Measurements from ENCODE around the gene HPSE2.

The HPSE2 gene

GRCh38 chr10:98916526-98917125 lies 319.0 kb downstream of the HPSE2 start:
- H3K4me2 ChIP-seq (ENCODE audit: low read depth, low read length, poor library complexity, severe bottlenecking) = no peak overlapping the region
- no peak overlapping the region for H3K4me3 ChIP-seq (ENCODE audit: insufficient read depth, low read length, poor library complexity, severe bottlenecking)
- H3K79me2 ChIP-seq (ENCODE audit: insufficient read depth, low read length) = no peaks in the 10 kb centered on the region
- H3K27me3 ChIP-seq (ENCODE audit: low read length) = no peaks in the 10 kb centered on the region
- no peaks in the 10 kb centered on the region for H3K9me3 ChIP-seq (ENCODE audit: insufficient read depth, low read length)
- no peak overlapping the region for H3K27ac ChIP-seq (ENCODE audit: low read depth, low read length)
- H2AFZ ChIP-seq (ENCODE audit: low read depth, low read length, severe bottlenecking) = no peak overlapping the region
- H3F3A ChIP-seq (ENCODE audit: insufficient read depth) = no peaks in the 10 kb centered on the region
- H4K20me1 ChIP-seq (ENCODE audit: low read depth, low read length) = no peaks in the 10 kb centered on the region
- H3K9me2 ChIP-seq (replicated peaks; ENCODE audit: insufficient read depth, low read length) = no peaks in the 10 kb centered on the region
- TF ChIP-seq EZH2phosphoT487 (conservative IDR thresholded peaks at IDR 0.05; ENCODE audit: low read length) (no peak), CTCF (IDR thresholded peaks at IDR 0.05; ENCODE audit: insufficient read depth, low read length, poor library complexity, severe bottlenecking) (no peak)
- H3K9ac ChIP-seq (ENCODE audit: low read length) = no peak overlapping the region
- no peaks in the 10 kb centered on the region for H3K36me3 ChIP-seq (ENCODE audit: low read length)

- H4K20me1 ChIP-seq (ENCODE audit: low read depth, low read length) = no peaks in the 10 kb centered on the region
- no peaks in the 10 kb centered on the region for H3K9me3 ChIP-seq (ENCODE audit: insufficient read depth, low read length)
- H3K4me3 ChIP-seq (ENCODE audit: insufficient read depth, low read length, poor library complexity, severe bottlenecking) = no peak overlapping the region
- H3K79me2 ChIP-seq (ENCODE audit: insufficient read depth, low read length) = no peaks in the 10 kb centered on the region
- 0 out of 2 replicates have a peak, but pooled peaks cover 3% of the 10 kb centered on the region for H3K9me2 ChIP-seq (replicated peaks; ENCODE audit: insufficient read depth, low read length)
- no peak for TF ChIP-seq EZH2phosphoT487 (conservative IDR thresholded peaks at IDR 0.05; ENCODE audit: low read length)
- no peak for TF ChIP-seq CTCF (IDR thresholded peaks at IDR 0.05; ENCODE audit: insufficient read depth, low read length, poor library complexity, severe bottlenecking)
- H3K27me3 ChIP-seq (ENCODE audit: low read length) = no peaks in the 10 kb centered on the region
- H3K36me3 ChIP-seq (ENCODE audit: low read length) = no peaks in the 10 kb centered on the region
- no peak overlapping the region for H3K4me2 ChIP-seq (ENCODE audit: low read depth, low read length, poor library complexity, severe bottlenecking)
- H3F3A ChIP-seq (ENCODE audit: insufficient read depth) = no peaks in the 10 kb centered on the region
- H2AFZ ChIP-seq (ENCODE audit: low read depth, low read length, severe bottlenecking) = no peak overlapping the region
- no peak overlapping the region for H3K9ac ChIP-seq (ENCODE audit: low read length)
- no peak overlapping the region for H3K27ac ChIP-seq (ENCODE audit: low read depth, low read length)
These were observed 319.7 kb downstream of the HPSE2 start for GRCh38 chr10:98915911-98916310.

- TF ChIP-seq CTCF (IDR thresholded peaks at IDR 0.05; ENCODE audit: insufficient read depth, low read length, poor library complexity, severe bottlenecking) = no peak
- Histone ChIP-seq H3K4me2 (ENCODE audit: low read depth, low read length, poor library complexity, severe bottlenecking) (no peak overlapping the region), H3K9me2 (replicated peaks; ENCODE audit: insufficient read depth, low read length) (0 out of 2 replicates have a peak, but pooled peaks cover 3% of the 10 kb centered on the region), H3K27ac (ENCODE audit: low read depth, low read length) (no peak overlapping the region), H4K20me1 (ENCODE audit: low read depth, low read length) (no peaks in the 10 kb centered on the region), H3K27me3 (ENCODE audit: low read length) (no peaks in the 10 kb centered on the region), H3K9me3 (ENCODE audit: insufficient read depth, low read length) (no peaks in the 10 kb centered on the region), H3K4me3 (ENCODE audit: insufficient read depth, low read length, poor library complexity, severe bottlenecking) (no peak overlapping the region), H3K36me3 (ENCODE audit: low read length) (no peaks in the 10 kb centered on the region), H2AFZ (ENCODE audit: low read depth, low read length, severe bottlenecking) (no peak overlapping the region), H3K9ac (ENCODE audit: low read length) (no peak overlapping the region), H3K79me2 (ENCODE audit: insufficient read depth, low read length) (no peaks in the 10 kb centered on the region), H3F3A (ENCODE audit: insufficient read depth) (no peaks in the 10 kb centered on the region)
These were observed 325.1 kb downstream of the HPSE2 start for GRCh38 chr10:98910546-98910945.
